Occipital lobe (tissue), 1 donor: ENCODE measurements around the gene EFHB. TPM values are rescaled to one million over a fixed set of nuclear protein-coding genes. Genes with fewer than 3 reads are reported as not detected.

ENCODE experiments used
- total RNA-seq: library from RNA; depleted of rRNA; stranded (reverse); fragments of >200 nt; gene quantifications from one replicate; pipeline ENCODE4 v1.2.3, GENCODE V29; 2014

Gene EFHB
- total RNA-seq, 1 donor from 2014 or later: not detected

Other genes starting within 250 kb of the EFHB start
- 62.9 TPM for gene RAB5A, start 12.9 kb upstream of the EFHB start, total RNA-seq
- not detected for gene PP2D1, start 78.0 kb upstream of the EFHB start, total RNA-seq
- 14.2 TPM for gene KAT2B, start 106.2 kb upstream of the EFHB start, total RNA-seq